IMR-90 (cell line): ENCODE results near the gene HES1. TPM values are rescaled to one million over a fixed set of nuclear protein-coding genes. Genes with fewer than 3 reads are reported as not detected.

Experiments
- ATAC-seq: fragments of 200-7000 bp; cut with Tn5 transposase; 2 replicates; pipeline ENCODE4 v1.9.1; 2020; ENCODE audit warnings: low read depth, mild to moderate bottlenecking, moderate library complexity
- BruUV-seq: library from RNA; stranded (reverse); fragments of 400-500 nt; replicated peaks from 2 replicates; lab custom pipeline; 2021; lab: Mats Ljungman, UMichigan
- CTCF ChIA-PET: fragments of 300-600 bp; formaldehyde crosslinking; extraction: SDS; loops from one replicate; lab custom pipeline; 2021; ENCODE audit warnings: antibody characterized with exemption; lab: Yijun Ruan, JAX
- POLR2A ChIA-PET: fragments of 300-600 bp; sonication (Branson Sonifier 250); formaldehyde crosslinking; loops from one replicate; lab custom pipeline; 2022; ENCODE audit warnings: antibody characterized with exemption; ENCODE audit not compliant: unreplicated experiment; lab: Charles Lee
- DNase-seq: peaks from one replicate; pipeline ENCODE4 v3.0.0; 2013
- H2AFZ ChIP-seq: replicated peaks from 2 replicates; pipeline ENCODE3; 2013; ENCODE audit warnings: low read length, mild to moderate bottlenecking; ENCODE audit not compliant: poor library complexity
- H2AK5ac ChIP-seq: 2 replicates; pipeline ENCODE4 v1.6.1; 2013; ENCODE audit warnings: low read depth, low read length, inconsistent platforms
- H2AK9ac ChIP-seq: replicated peaks from 2 replicates; pipeline ENCODE3; 2013; ENCODE audit warnings: mild to moderate bottlenecking, low read depth, low read length, moderate library complexity; ENCODE audit not compliant: poor library complexity
- H2BK120ac ChIP-seq: 2 replicates; pipeline ENCODE4 v1.6.1; 2013; ENCODE audit warnings: low read depth, low read length, inconsistent platforms
- H2BK15ac ChIP-seq: 3 replicates; pipeline ENCODE4 v1.6.1; 2013; ENCODE audit warnings: low read depth, low read length, inconsistent platforms
- H2BK20ac ChIP-seq: 2 replicates; pipeline ENCODE4 v1.6.1; 2013; ENCODE audit warnings: low read depth, mild to moderate bottlenecking, inconsistent platforms, low read length, moderate library complexity
- H2BK5ac ChIP-seq: 2 replicates; pipeline ENCODE4 v1.6.1; 2013; ENCODE audit warnings: mild to moderate bottlenecking, low read depth, low read length, inconsistent platforms; ENCODE audit not compliant: poor library complexity, severe bottlenecking
- H3K14ac ChIP-seq: replicated peaks from 2 replicates; pipeline ENCODE4 v1.6.1; 2013; ENCODE audit warnings: low read depth, low read length, inconsistent platforms
- H3K18ac ChIP-seq: 2 replicates; pipeline ENCODE4 v1.6.1; 2013; ENCODE audit warnings: low read depth, low read length, control low read depth
- H3K23ac ChIP-seq: 2 replicates; pipeline ENCODE4 v1.6.1; 2013; ENCODE audit warnings: low read depth, low read length, inconsistent platforms
- H3K27ac ChIP-seq: 2 replicates; pipeline ENCODE4 v1.5.1; 2013; ENCODE audit warnings: mild to moderate bottlenecking, control low read depth, low read length; ENCODE audit not compliant: insufficient read depth
- H3K27me3 ChIP-seq: 2 replicates; pipeline ENCODE4 v1.6.1; 2013; ENCODE audit warnings: low read length; ENCODE audit not compliant: control insufficient read depth, insufficient read depth
- H3K36me3 ChIP-seq: 2 replicates; pipeline ENCODE4 v1.6.1; 2013; ENCODE audit warnings: low read length, mixed read lengths; ENCODE audit not compliant: control insufficient read depth, insufficient read depth
- H3K4ac ChIP-seq: 2 replicates; pipeline ENCODE4 v1.6.1; 2013; ENCODE audit warnings: low read depth, low read length, inconsistent platforms
- H3K4me1 ChIP-seq: 2 replicates; pipeline ENCODE4 v1.6.1; 2013; ENCODE audit warnings: low read length, mixed read lengths; ENCODE audit not compliant: control insufficient read depth, insufficient read depth
- H3K4me2 ChIP-seq: 2 replicates; pipeline ENCODE4 v1.6.1; 2013; ENCODE audit warnings: low read depth, mild to moderate bottlenecking, control low read depth, low read length, moderate library complexity
- H3K4me3 ChIP-seq: 2 replicates; pipeline ENCODE4 v1.5.1; 2013; ENCODE audit warnings: low read depth, mild to moderate bottlenecking, control low read depth, low read length, moderate library complexity; ENCODE audit not compliant: insufficient read depth
- H3K56ac ChIP-seq: 2 replicates; pipeline ENCODE4 v1.6.1; 2013; ENCODE audit warnings: low read length, inconsistent platforms; ENCODE audit not compliant: insufficient read depth; ENCODE audit errors: extremely low read depth
- H3K79me1 ChIP-seq, 2 experiments: 2 replicates each; pipeline ENCODE4 v1.6.1; 2013; ENCODE audit warnings: low read length in 2 of 2, inconsistent platforms in 1 of 2, low read depth in 1 of 2
- H3K9ac ChIP-seq: 2 replicates; pipeline ENCODE4 v1.6.1; 2013; ENCODE audit warnings: low read depth, low read length, control low read depth
- H3K9me1 ChIP-seq: 2 replicates; pipeline ENCODE4 v1.6.1; 2013; ENCODE audit warnings: low read length, inconsistent platforms; ENCODE audit not compliant: insufficient read depth
- H3K9me3 ChIP-seq: 2 replicates; pipeline ENCODE4 v1.6.1; 2013; ENCODE audit warnings: low read length; ENCODE audit not compliant: control insufficient read depth, insufficient read depth
- H4K20me1 ChIP-seq: 2 replicates; pipeline ENCODE4 v1.6.1; 2013; ENCODE audit warnings: low read length, inconsistent platforms; ENCODE audit not compliant: insufficient read depth
- H4K5ac ChIP-seq: 2 replicates; pipeline ENCODE4 v1.6.1; 2013; ENCODE audit warnings: mild to moderate bottlenecking, low read depth, low read length, control low read depth
- H4K8ac ChIP-seq, 2 experiments: 2 replicates each; pipeline ENCODE4 v1.6.1; 2013; ENCODE audit warnings: low read depth in 2 of 2, low read length in 2 of 2, control low read depth in 1 of 2, inconsistent platforms in 1 of 2
- H4K91ac ChIP-seq: 2 replicates; pipeline ENCODE4 v1.6.1; 2013; ENCODE audit warnings: low read depth, low read length, inconsistent platforms; ENCODE audit not compliant: insufficient read depth
- BHLHE40 ChIP-seq: fragments of 150-350 bp; IDR thresholded peaks from 2 replicates; pipeline ENCODE4 v1.6.1; 2016; ENCODE audit warnings: mild to moderate bottlenecking, low read depth, low read length
- CEBPB ChIP-seq: IDR thresholded peaks from 2 replicates; pipeline ENCODE4 v1.6.1; 2012; ENCODE audit warnings: low read depth, low read length, improper control_type of control experiment
- CHD1 ChIP-seq: IDR thresholded peaks from 2 replicates; pipeline ENCODE4 v1.6.1; 2012; ENCODE audit warnings: low read depth, low read length, improper control_type of control experiment
- CTCF ChIP-seq: conservative IDR thresholded peaks from 2 replicates; pipeline ENCODE4 v1.5.1; 2012; ENCODE audit warnings: mild to moderate bottlenecking, low read depth, low read length, improper control_type of control experiment
- ELK1 ChIP-seq: fragments of 150-350 bp; IDR thresholded peaks from 2 replicates; pipeline ENCODE4 v1.6.1; 2016; ENCODE audit warnings: low read depth, mild to moderate bottlenecking, low read length, moderate library complexity, borderline replicate concordance
- FOS ChIP-seq: fragments of 150-350 bp; IDR thresholded peaks from 2 replicates; pipeline ENCODE4 v1.6.1; 2016; ENCODE audit warnings: low read depth, low read length
- MAFK ChIP-seq: IDR thresholded peaks from 2 replicates; pipeline ENCODE4 v1.6.1; 2012; ENCODE audit warnings: low read depth, low read length, improper control_type of control experiment
- MAZ ChIP-seq: IDR thresholded peaks from 2 replicates; pipeline ENCODE4 v1.6.1; 2012; ENCODE audit warnings: low read depth, mild to moderate bottlenecking, low read length, improper control_type of control experiment, moderate library complexity, borderline replicate concordance
- MXI1 ChIP-seq: IDR thresholded peaks from 2 replicates; pipeline ENCODE4 v1.6.1; 2012; ENCODE audit warnings: low read depth, mild to moderate bottlenecking, low read length, moderate library complexity, borderline replicate concordance
- NFE2L2 ChIP-seq: fragments of 150-350 bp; IDR thresholded peaks from 2 replicates; pipeline ENCODE4 v1.6.1; 2016; ENCODE audit warnings: low read depth, mild to moderate bottlenecking, low read length
- POLR2A ChIP-seq: IDR thresholded peaks from 2 replicates; pipeline ENCODE4 v1.6.1; 2012; ENCODE audit warnings: mild to moderate bottlenecking, low read depth, low read length
- RAD21 ChIP-seq: IDR thresholded peaks from 2 replicates; pipeline ENCODE4 v1.6.1; 2012; ENCODE audit warnings: low read length, improper control_type of control experiment
- RCOR1 ChIP-seq: IDR thresholded peaks from 2 replicates; pipeline ENCODE4 v1.6.1; 2012; ENCODE audit warnings: mild to moderate bottlenecking, low read length, improper control_type of control experiment; ENCODE audit not compliant: insufficient replicate concordance
- RFX5 ChIP-seq: IDR thresholded peaks from 2 replicates; pipeline ENCODE4 v1.8.0; 2012; ENCODE audit warnings: low read depth, mild to moderate bottlenecking, low read length, moderate library complexity
- SMC3 ChIP-seq: fragments of 150-350 bp; IDR thresholded peaks from 2 replicates; pipeline ENCODE4 v1.6.1; 2016; ENCODE audit warnings: low read depth, mild to moderate bottlenecking, antibody characterized with exemption, low read length, moderate library complexity
- USF2 ChIP-seq: fragments of 150-350 bp; IDR thresholded peaks from 2 replicates; pipeline ENCODE4 v1.6.1; 2017; ENCODE audit warnings: mild to moderate bottlenecking, antibody characterized with exemption, low read length, low read depth
- WGBS, 2 experiments: methylation state at CpG; one replicate each; pipeline versions ENCODE4 v1.1.5 to v1.1.7; 2013; ENCODE audit warnings: missing lambda C conversion rate in 2 of 2; ENCODE audit not compliant: insufficient read length in 1 of 2; ENCODE audit errors: extremely low coverage in 2 of 2; 5-methylcytosine and 5-hydroxymethylcytosine counted together
- dilution Hi-C: fragments of 300-500 bp; cut with HindIII; formaldehyde crosslinking; loops from one replicate; pipeline ENCODE4 v1.14.3; 2018; ENCODE audit warnings: low sequenced_read_pairs; ENCODE audit not compliant: unreplicated experiment
- in situ Hi-C: fragments of 300-500 bp; cut with MboI; formaldehyde crosslinking; loops from 3 replicates; pipeline ENCODE4 v1.14.3; 2019; ENCODE audit warnings: low sequenced_read_pairs, inconsistent platforms, mixed read lengths
- intact Hi-C: fragments of 100-400 bp; cut with micrococcal nuclease; formaldehyde crosslinking; loops from 2 replicates; pipeline ENCODE4 v1.10.0; 2022
- polyA plus RNA-seq, 3 experiments: library from polyadenylated mRNA; depleted of rRNA; stranded (reverse); fragments of >200 nt; gene quantifications; 2 replicates each; pipeline ENCODE4 v1.2.3, GENCODE V29; 2012; ENCODE audit warnings: low replicate concordance in 1 of 3
- total RNA-seq: library from RNA; depleted of rRNA; stranded (reverse); fragments of >200 nt; gene quantifications from 2 replicates; pipeline ENCODE4 v1.2.3, GENCODE V29; 2012

HES1 gene
- total and polyA plus RNA-seq, 2 of the 4 experiments (the other 2 are of a cell fraction): 3.6 to 6.7 TPM

- ChIA-PET CTCF (no interaction called here), POLR2A (no interaction called here)
- Histone ChIP-seq H3K4me1 (no peaks in the 10 kb centered on the region), H3K4me2 (no peak overlapping the region), H4K5ac (no peak overlapping the region), H2AK5ac (no peak overlapping the region), H3K36me3 (no peaks in the 10 kb centered on the region), H3K4ac (no peak overlapping the region), H2BK120ac (no peak overlapping the region), H3K4me3 (no peak overlapping the region), H3K27me3 (peaks cover 45% of the 10 kb centered on the region), H2AFZ (no peak overlapping the region), H2BK20ac (no peak overlapping the region), H3K79me1 (no peaks in the 10 kb centered on the region), H3K9ac (no peak overlapping the region), H3K23ac (no peak overlapping the region), H3K14ac (no peak overlapping the region), H2AK9ac (no peak overlapping the region), H2BK15ac (no peak overlapping the region), H3K27ac (no peak overlapping the region), H4K91ac (no peak overlapping the region), H4K8ac (no peak overlapping the region), H2BK5ac (no peak overlapping the region), H3K9me1 (no peaks in the 10 kb centered on the region), H4K20me1 (no peaks in the 10 kb centered on the region), H3K18ac (no peak overlapping the region), H3K56ac (no peak overlapping the region), H3K9me3 (no peaks in the 10 kb centered on the region)
- intact Hi-C loops (no loop called here), dilution Hi-C loops (no loop called here), in situ Hi-C loops (no loop called here)
- TF ChIP-seq MXI1 (no peak), SMC3 (no peak), MAFK (no peak), POLR2A (no peak), RCOR1 (no peak), CTCF (no peak), BHLHE40 (no peak), FOS (no peak), MAZ (no peak), ELK1 (no peak), RFX5 (no peak), USF2 (no peak), NFE2L2 (no peak), CEBPB (no peak), CHD1 (no peak), RAD21 (no peak)
- no peak for DNase-seq
- ATAC-seq: no peak
- 8% methylated on average over 3 of the region's 10 CpGs; no CpG with 5 or more reads in 1 of the 2 experiments for WGBS, 2 experiments
- no TSS peak for BruUV-seq
These were observed 33.6 kb downstream of the HES1 start for GRCh38 chr3:194169595-194169994.
